ENCODE measurements around the gene PDZD8. TPM values are rescaled to one million over a fixed set of nuclear protein-coding genes. Genes with fewer than 3 reads are reported as not detected.
"Not testable (repeated sequence)": the region's sequence is repeated elsewhere in the genome, so short reads cannot be mapped to it uniquely, and the experiment has no call there.

The PDZD8 gene
- total RNA-seq, 1 donor from 2014 or later = 21.0 TPM

- no peak overlapping the region for H3K4me3 ChIP-seq
- no peak overlapping the region for H3K27ac ChIP-seq
- peaks cover 0 to 14% of the 10 kb centered on the region in 2 donors for H3K9me3 ChIP-seq
- no peak for DNase-seq (ENCODE audit: low spot score in 2 of 2)
- H3K36me3 ChIP-seq = no peaks in the 10 kb centered on the region
- H3K4me1 ChIP-seq = no peaks in the 10 kb centered on the region
- TF ChIP-seq CTCF (IDR thresholded peaks at IDR 0.05) = no peak
- no peaks in the 10 kb centered on the region for H3K27me3 ChIP-seq
- intact Hi-C loops (cut with DNase I) = no loop called here
These were observed 75.8 kb downstream of the PDZD8 start for GRCh38 chr10:117299435-117299834.

GRCh38 chr10:117298219-117298618, 77.0 kb downstream of the PDZD8 start:
- no peak for TF ChIP-seq CTCF (IDR thresholded peaks at IDR 0.05)
- no peaks in the 10 kb centered on the region for H3K27me3 ChIP-seq
- peaks cover 0 to 14% of the 10 kb centered on the region in 2 donors for H3K9me3 ChIP-seq
- no peak for DNase-seq (ENCODE audit: low spot score in 2 of 2)
- H3K27ac ChIP-seq = no peak overlapping the region
- no peaks in the 10 kb centered on the region for H3K36me3 ChIP-seq
- intact Hi-C loops (cut with DNase I) = no loop called here
- no peaks in the 10 kb centered on the region for H3K4me1 ChIP-seq
- H3K4me3 ChIP-seq = no peak overlapping the region

- no peak for DNase-seq (ENCODE audit: low spot score in 2 of 2)
- peaks cover 0 to 3% of the 10 kb centered on the region in 2 donors for H3K9me3 ChIP-seq
- TF ChIP-seq CTCF (IDR thresholded peaks at IDR 0.05) = no peak
- H3K27ac ChIP-seq = no peak overlapping the region
- H3K27me3 ChIP-seq = no peaks in the 10 kb centered on the region
- H3K36me3 ChIP-seq = peaks cover 0 to 4% of the 10 kb centered on the region in 2 donors
- intact Hi-C loops (cut with DNase I) = no loop called here
- no peaks in the 10 kb centered on the region for H3K4me1 ChIP-seq
- no peak overlapping the region for H3K4me3 ChIP-seq
These were observed 80.5 kb downstream of the PDZD8 start for GRCh38 chr10:117294735-117295134.

GRCh38 chr10:117294039-117294645, 81.1 kb downstream of the PDZD8 start:
- no peak for DNase-seq (ENCODE audit: low spot score in 2 of 2)
- H3K4me1 ChIP-seq = no peaks in the 10 kb centered on the region
- no peak overlapping the region for H3K4me3 ChIP-seq
- no peaks in the 10 kb centered on the region for H3K27me3 ChIP-seq
- peaks cover 0 to 10% of the 10 kb centered on the region in 2 donors for H3K36me3 ChIP-seq
- no peaks in the 10 kb centered on the region for H3K9me3 ChIP-seq
- H3K27ac ChIP-seq = no peak overlapping the region
- intact Hi-C loops (cut with DNase I) = no loop called here
- TF ChIP-seq CTCF (IDR thresholded peaks at IDR 0.05) = no peak

GRCh38 chr10:117290872-117291271, 84.4 kb downstream of the PDZD8 start:
- intact Hi-C loops (cut with DNase I); H3K4me1 ChIP-seq; DNase-seq (ENCODE audit: low spot score in 2 of 2); H3K27me3 ChIP-seq; H3K9me3 ChIP-seq; H3K27ac ChIP-seq; H3K4me3 ChIP-seq: not testable (repeated sequence)
- peaks cover 0 to 21% of the 10 kb centered on the region in 2 donors for H3K36me3 ChIP-seq

- Histone ChIP-seq H3K4me3 (no peak overlapping the region), H3K27me3 (no peaks in the 10 kb centered on the region), H3K9me3 (no peaks in the 10 kb centered on the region), H3K27ac (no peak overlapping the region), H3K4me1 (no peaks in the 10 kb centered on the region), H3K36me3 (peaks cover 7 to 34% of the 10 kb centered on the region in 2 donors)
- TF ChIP-seq CTCF (IDR thresholded peaks at IDR 0.05) = no peak
- intact Hi-C loops (cut with DNase I) = no loop called here
- no peak for DNase-seq (ENCODE audit: low spot score in 2 of 2)
These were observed 90.3 kb downstream of the PDZD8 start for GRCh38 chr10:117284716-117285494.

Measured in ascending aorta (tissue), 2 donors.